ENCODE results near the gene DDAH1. TPM values are rescaled to one million over a fixed set of nuclear protein-coding genes. Genes with fewer than 3 reads are reported as not detected.
"Not testable (repeated sequence)": the region's sequence is repeated elsewhere in the genome, so short reads cannot be mapped to it uniquely, and the experiment has no call there.

Gene DDAH1
- total RNA-seq = 10 to 100 TPM in 4 of 7 donors, 1 to 10 TPM in 3; 3.3 to 32.3 (median 11.7) TPM
- 10 to 100 TPM in 1 of 2 donors, 1 to 10 TPM in 1; 4.5 to 27.6 TPM for polyA plus RNA-seq
- long read RNA-seq, donor 1, partial matches to known transcripts = 1 of 1 reads
- long read RNA-seq, donor 1, other reads (novel, unspliced or antisense) = 0 of 1 reads
- long read RNA-seq, donor 2, transcript DDAH1-201 (6 exons, 3,920 nt) = major isoform, 10 of 10 reads
- long read RNA-seq, donor 2, partial matches to known transcripts = 0 of 10 reads
- long read RNA-seq, donor 2, other reads (novel, unspliced or antisense) = 0 of 10 reads
- long read RNA-seq, donor 3, partial matches to known transcripts = 2 of 7 reads
- long read RNA-seq, donor 3, other reads (novel, unspliced or antisense) = 1 of 7 reads

DNA sequence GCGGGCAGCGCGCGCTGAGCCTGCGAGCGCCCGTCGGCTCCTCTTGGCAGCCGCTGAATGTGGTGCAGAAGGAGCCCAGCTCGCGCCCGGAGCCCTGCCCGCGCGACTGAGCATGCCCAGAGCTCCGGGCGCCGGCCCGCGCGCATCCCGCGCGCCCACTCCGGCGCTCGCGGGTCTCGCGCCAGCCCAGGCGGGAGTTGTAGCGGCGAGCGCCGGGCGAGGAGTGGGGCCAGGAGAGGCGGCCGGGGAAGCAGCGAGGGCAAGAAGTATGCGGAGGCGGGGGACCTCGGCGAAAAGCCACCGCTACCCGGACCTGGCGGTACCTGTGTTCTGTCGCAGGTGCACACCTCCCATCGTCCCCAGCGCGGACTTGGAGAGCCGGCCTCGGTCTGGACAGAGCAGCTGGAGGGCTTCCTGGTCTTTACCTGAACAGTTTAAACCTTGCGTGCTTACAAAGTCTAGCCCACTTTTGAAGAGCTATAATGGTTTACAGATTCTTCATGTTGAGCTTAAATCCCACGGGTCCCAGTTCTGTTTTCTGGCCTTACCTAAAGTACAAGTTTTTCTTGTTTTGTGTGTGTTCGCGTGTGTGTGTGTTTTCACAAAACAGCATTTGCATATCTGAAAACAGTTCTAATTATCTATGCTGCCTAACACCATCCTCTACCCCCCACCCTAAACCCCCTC is at the start of gene DDAH1:
TSS of gene DDAH1 (minus strand) at position 61 of the 687 bp plus-strand sequence. CDS start 114 bp downstream, outside the sequence.
- intact Hi-C loops (cut with DNase I) = loop anchor here in 1 of 4 donors (10.0 kb wide), 1 partner anchor 150 kb away; no protein-coding TSS in a partner anchor
- Histone ChIP-seq H3K27ac (peak within 1 kb of the TSS; percentile 30 to 32), H3K27me3 (no peaks in the 10 kb centered on the region), H3K36me3 (no peaks in the 10 kb centered on the region), H3K4me3 (peak within 1 kb of the TSS; percentile 75), H3K9me3 (no peaks in the 10 kb centered on the region), H3K4me1 (ENCODE audit: insufficient read depth) (peaks cover 3% of the 10 kb centered on the region)
- 1 to 4% (median 1%) methylated on average over 23 to 56 of the region's 56 CpGs for WGBS, 3 donors
- DNase-seq = peak; percentile 31 to 72 (median 57)
- TF ChIP-seq, protein P1, sequence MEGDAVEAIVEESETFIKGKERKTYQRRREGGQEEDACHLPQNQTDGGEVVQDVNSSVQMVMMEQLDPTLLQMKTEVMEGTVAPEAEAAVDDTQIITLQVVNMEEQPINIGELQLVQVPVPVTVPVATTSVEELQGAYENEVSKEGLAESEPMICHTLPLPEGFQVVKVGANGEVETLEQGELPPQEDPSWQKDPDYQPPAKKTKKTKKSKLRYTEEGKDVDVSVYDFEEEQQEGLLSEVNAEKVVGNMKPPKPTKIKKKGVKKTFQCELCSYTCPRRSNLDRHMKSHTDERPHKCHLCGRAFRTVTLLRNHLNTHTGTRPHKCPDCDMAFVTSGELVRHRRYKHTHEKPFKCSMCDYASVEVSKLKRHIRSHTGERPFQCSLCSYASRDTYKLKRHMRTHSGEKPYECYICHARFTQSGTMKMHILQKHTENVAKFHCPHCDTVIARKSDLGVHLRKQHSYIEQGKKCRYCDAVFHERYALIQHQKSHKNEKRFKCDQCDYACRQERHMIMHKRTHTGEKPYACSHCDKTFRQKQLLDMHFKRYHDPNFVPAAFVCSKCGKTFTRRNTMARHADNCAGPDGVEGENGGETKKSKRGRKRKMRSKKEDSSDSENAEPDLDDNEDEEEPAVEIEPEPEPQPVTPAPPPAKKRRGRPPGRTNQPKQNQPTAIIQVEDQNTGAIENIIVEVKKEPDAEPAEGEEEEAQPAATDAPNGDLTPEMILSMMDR (IDR thresholded peaks at IDR 0.05) = no peak
- TF ChIP-seq EP300 (IDR thresholded peaks at IDR 0.05) (no peak), POLR2A (IDR thresholded peaks at IDR 0.05) (no peak)

DNA sequence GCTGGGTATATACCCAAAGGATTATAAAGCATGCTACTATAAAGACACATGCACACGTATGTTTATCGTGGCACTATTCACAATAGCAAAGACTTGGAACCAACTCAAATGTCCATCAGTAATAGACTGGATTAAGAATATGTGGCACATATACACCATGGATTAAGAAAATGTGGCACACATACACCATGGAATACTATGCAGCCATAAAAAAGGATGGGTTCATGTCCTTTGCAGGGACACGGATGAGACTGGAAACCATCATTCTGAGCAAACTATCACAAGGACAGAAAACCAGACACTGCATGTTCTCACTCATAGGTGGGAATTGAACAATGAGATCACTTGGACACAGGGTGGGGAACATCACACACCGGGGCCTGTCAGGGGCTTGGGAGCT is 49.0 kb upstream of the DDAH1 start:
- DNase-seq; H3K27ac ChIP-seq; H3K4me3 ChIP-seq; H3K36me3 ChIP-seq; intact Hi-C loops (cut with DNase I); H3K4me1 ChIP-seq (ENCODE audit: insufficient read depth); H3K27me3 ChIP-seq; H3K9me3 ChIP-seq: not testable (repeated sequence)
- WGBS, 3 donors = 91 to 98% (median 97%) methylated on average over 4 of the region's 4 CpGs

DNA sequence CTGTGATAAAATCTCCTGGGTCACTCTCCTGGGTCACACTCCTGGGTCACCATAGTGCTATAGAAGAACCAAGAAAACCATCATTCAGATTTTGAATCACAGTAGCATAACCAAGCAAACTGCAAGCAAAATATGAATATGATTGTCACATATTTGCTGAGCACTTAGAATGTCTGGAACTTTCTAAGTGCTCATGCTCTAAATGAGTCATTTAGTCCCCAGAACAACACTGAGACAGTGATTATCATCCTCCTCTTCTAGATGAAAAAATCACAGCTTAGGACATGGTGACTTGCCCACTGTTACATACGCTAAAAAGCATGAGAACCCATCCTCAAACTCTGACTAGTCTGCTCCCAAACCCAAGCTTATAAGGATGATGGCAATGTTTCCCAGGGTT is 39.5 kb upstream of the DDAH1 start:
- 74 to 100% (median 91%) methylated on average over 1 of the region's 1 CpG for WGBS, 3 donors
- Histone ChIP-seq H3K9me3 (no peaks in the 10 kb centered on the region), H3K4me3 (no peak overlapping the region), H3K27ac (no peak overlapping the region), H3K36me3 (no peaks in the 10 kb centered on the region), H3K27me3 (no peaks in the 10 kb centered on the region), H3K4me1 (ENCODE audit: insufficient read depth) (no peaks in the 10 kb centered on the region)
- no peak for TF ChIP-seq POLR2A (IDR thresholded peaks at IDR 0.05)
- TF ChIP-seq, protein P1 (IDR thresholded peaks at IDR 0.05) = no peak
- no peak for TF ChIP-seq EP300 (IDR thresholded peaks at IDR 0.05)
- intact Hi-C loops (cut with DNase I) = loop anchor here in 1 of 4 donors (10.0 kb wide), 1 partner anchor 200 kb away; no protein-coding TSS in a partner anchor
- no peak for DNase-seq

DNA sequence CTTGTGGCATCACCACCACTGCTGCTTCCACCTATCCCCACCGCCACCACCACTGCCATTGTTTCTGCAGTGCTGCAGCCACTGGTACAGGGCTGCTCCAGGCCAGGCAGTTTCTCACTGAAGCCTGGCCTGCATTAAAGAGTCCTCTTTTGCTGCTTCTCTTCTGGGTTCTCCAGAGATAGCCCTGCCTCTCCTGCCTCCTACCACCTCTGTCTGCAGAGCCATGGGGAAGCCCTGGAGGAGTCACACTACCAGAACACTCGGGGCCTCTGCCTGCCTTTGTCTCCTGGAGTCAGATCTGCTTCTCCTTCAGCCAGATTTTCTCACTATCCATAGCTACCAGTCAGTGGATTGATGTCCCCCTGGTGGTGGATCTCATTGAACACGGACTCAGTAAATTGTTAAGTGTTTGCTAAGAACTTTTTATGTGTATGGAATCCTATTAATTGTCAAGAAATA is 37.7 kb upstream of the DDAH1 start:
- Histone ChIP-seq H3K27me3 (no peaks in the 10 kb centered on the region), H3K27ac (no peak overlapping the region), H3K4me3 (no peak overlapping the region), H3K36me3 (no peaks in the 10 kb centered on the region), H3K9me3 (no peaks in the 10 kb centered on the region), H3K4me1 (ENCODE audit: insufficient read depth) (no peaks in the 10 kb centered on the region)
- intact Hi-C loops (cut with DNase I) = loop anchor here in 1 of 4 donors (10.0 kb wide), 1 partner anchor 198 kb away; no protein-coding TSS in a partner anchor
- TF ChIP-seq, protein P1 (IDR thresholded peaks at IDR 0.05) = peak in 2 of 3 donors; percentile 17 to 20
- no peak for TF ChIP-seq EP300 (IDR thresholded peaks at IDR 0.05)
- DNase-seq = peak in 2 of 5 donors; percentile 26 to 48
- 41 to 52% (median 50%) methylated on average over 3 of the region's 3 CpGs for WGBS, 3 donors

Data from ovary (tissue), 10 donors.